Heart right ventricle (tissue), 16 donors: ENCODE data around the gene SOSTDC1. TPM values are rescaled to one million over a fixed set of nuclear protein-coding genes. Genes with fewer than 3 reads are reported as not detected.

Experiments used
- ATAC-seq, 8 donors: fragments of 200-7000 bp; cut with Tn5 transposase; one replicate each; pipeline ENCODE4 v1.9.1; 2020; ENCODE audit warnings: mild to moderate bottlenecking in 8 of 8, moderate library complexity in 8 of 8, moderate number of reproducible peaks in 1 of 8
- DNase-seq, 2 donors: peaks; one replicate each; pipeline ENCODE4 v3.0.0-alpha.2; 2020
- H3K27ac ChIP-seq, 10 donors: fragments of 200-600 bp; sonication (generic) in 2 of 10; one replicate each; pipeline versions ENCODE4 v1.5.0 to v1.8.0; 2020 to 2022; ENCODE audit warnings: mild to moderate bottlenecking in 3 of 10
- H3K27me3 ChIP-seq, 7 donors: fragments of 200-600 bp; one replicate each; pipeline ENCODE4 v1.8.0; 2021 to 2022; ENCODE audit warnings: mild to moderate bottlenecking in 2 of 7
- H3K36me3 ChIP-seq, 9 donors: fragments of 200-600 bp; sonication (generic) in 1 of 9; one replicate each; pipeline versions ENCODE4 v1.5.0 to v1.8.0; 2020 to 2022; ENCODE audit warnings: mild to moderate bottlenecking in 2 of 9
- H3K4me1 ChIP-seq, 9 donors: fragments of 200-600 bp; sonication (generic) in 1 of 9; one replicate each; pipeline versions ENCODE4 v1.5.0 to v1.8.0; 2020 to 2022; ENCODE audit warnings: mild to moderate bottlenecking in 4 of 9
- H3K4me3 ChIP-seq, 10 donors: fragments of 200-600 bp; sonication (generic) in 2 of 10; one replicate each; pipeline versions ENCODE4 v1.5.0 to v1.8.0; 2020 to 2022; ENCODE audit warnings: mild to moderate bottlenecking in 7 of 10, moderate library complexity in 2 of 10
- H3K9me3 ChIP-seq, 11 donors: fragments of 200-600 bp in 10 of 11; sonication (generic) in 2 of 11; one replicate each; pipeline versions ENCODE4 v1.5.0 to v1.8.0; 2013 to 2022; ENCODE audit warnings: mild to moderate bottlenecking in 2 of 11, control low read depth in 1 of 11, moderate library complexity in 1 of 11
- CTCF ChIP-seq, 9 donors: fragments of 200-600 bp; sonication (generic) in 2 of 9; IDR thresholded peaks; one replicate each; pipeline versions ENCODE4 v1.5.0 to v1.8.0; 2021 to 2022; ENCODE audit warnings: antibody characterized with exemption in 9 of 9, mild to moderate bottlenecking in 5 of 9, moderate library complexity in 1 of 9
- WGBS, 2 donors: extraction: QIAGEN DNeasy Blood & Tissue Kit; methylation state at CpG; one replicate each; pipeline ENCODE4 v1.1.7; 2013; ENCODE audit warnings: inconsistent platforms in 1 of 2; 5-methylcytosine and 5-hydroxymethylcytosine counted together
- intact Hi-C, 10 donors: fragments of 100-400 bp; cut with DNase I; formaldehyde crosslinking; loops; one replicate each; pipeline versions ENCODE4 v1.11.1 to v1.14.2; 2022
- polyA plus RNA-seq, 2 donors: library from polyadenylated mRNA; stranded (reverse); fragments of 200-250 nt; gene quantifications; one replicate each; pipeline ENCODE4 v1.2.3, GENCODE V29; 2013
- total RNA-seq, 10 donors: library from RNA; stranded (reverse); fragmentation: NEBNext Ultra II Directional in 3 of 10; extraction: Animal tissue kit (Norgen Biotek cat#: 25700) in 3 of 10; gene quantifications; one replicate each; pipeline versions ENCODE4 v1.2.1 to v1.2.4, GENCODE V29; 2021 to 2023
- donor health status: Arrhythmogenic right ventricular cardiomyopathy.
- donor health status: ischemic (EF 13 %, LVEDD 7.1; RV severe dilation, severe dysfunction).
- donor health status: healthy with polysubstance abuse.
- donor health status: DM: no; HTN: yes; CAD: no.
- donor health status: DM: no; HTN: no; CAD: no.
- donor health status: ischemic (EF 25% LVEDD 6.9; RV normal size, moderate dysfunction).
- donor health status: ischemic (EF 25% LVEDD 5.7; RV mildly dilated, moderate dysfunction).
- donor health status: healthy.
- donor health status: DM: yes; HTN: yes; CAD: no.
- donor health status: Ischemic cardiomyopathy.
- donor health status: ischemic (EF 35%, LVEDD 5.7; RV mildly dilated, moderate dysfunction).
- donor health status: nonischemic (EF 11% LVEDD 7.7; RV severe dilation, severe dysfunction).
- donor health status: DM: yes; HTN: yes; CAD: no.
- donor health status: PGD.
- donor health status: ischemic (EF 29% LVEDD 5.4; RV normal size, mild dysfunction).
- donor health status: nonischemic (EF 23%, LVEDD 6.1; RV moderate dilation, normal function).

SOSTDC1 gene
- total and polyA plus RNA-seq, 12 donors, result 0.15 to 2.1 (median 0.22) TPM; not detected in 5

GRCh38 chr7:16422917-16423316, 42.6 kb downstream of the SOSTDC1 start:
- H3K9me3 ChIP-seq, result no peaks in the 10 kb centered on the region
- H3K4me1 ChIP-seq, result peaks cover 0 to 25% (median 17%) of the 10 kb centered on the region in 9 donors
- no peaks in the 10 kb centered on the region for H3K27me3 ChIP-seq
- no peaks in the 10 kb centered on the region for H3K36me3 ChIP-seq
- DNase-seq (no peak), ATAC-seq (no peak)
- intact Hi-C loops, result loop anchor here in 5 of 10 donors (5.0 to 10.0 kb wide), 5 partner anchors 134 to 872 kb away; partner anchors contain the start of gene AHR (in 1 of the 5)
- H3K4me3 ChIP-seq, result no peak overlapping the region
- no peak overlapping the region for H3K27ac ChIP-seq
- TF ChIP-seq CTCF (IDR thresholded peaks at IDR 0.05), result no peak
- WGBS, 2 donors, result 92 to 96% methylated on average over 3 of the region's 3 CpGs

- intact Hi-C loops, result loop anchor here in 5 of 10 donors (5.0 to 10.0 kb wide), 5 partner anchors 135 to 873 kb away; partner anchors contain the start of gene AHR (in 1 of the 5)
- Histone ChIP-seq H3K4me3 (peak overlapping the region in 4 of 10 donors; percentile 73 to 82 (median 75)), H3K9me3 (no peaks in the 10 kb centered on the region), H3K36me3 (no peaks in the 10 kb centered on the region), H3K27ac (peak overlapping the region; percentile 96 to 99 (median 98)), H3K27me3 (no peaks in the 10 kb centered on the region), H3K4me1 (peaks cover 0 to 31% (median 17%) of the 10 kb centered on the region in 9 donors)
- WGBS, 2 donors, result 55 to 68% methylated on average over 1 of the region's 1 CpG
- ATAC-seq (no peak), DNase-seq (no peak)
- TF ChIP-seq CTCF (IDR thresholded peaks at IDR 0.05), result no peak
These were observed 43.5 kb downstream of the SOSTDC1 start for GRCh38 chr7:16422103-16422435.

- H3K9me3 ChIP-seq, result no peaks in the 10 kb centered on the region
- no peak for TF ChIP-seq CTCF (IDR thresholded peaks at IDR 0.05)
- intact Hi-C loops, result loop anchor here in 5 of 10 donors (5.0 to 10.0 kb wide), 5 partner anchors 136 to 873 kb away; partner anchors contain the start of gene AHR (in 1 of the 5)
- peaks cover 0 to 31% (median 17%) of the 10 kb centered on the region in 9 donors for H3K4me1 ChIP-seq
- WGBS, 2 donors, result 6 to 7% methylated on average over 50 of the region's 50 CpGs
- peak within 1 kb of the TSS; percentile 51 to 82 (median 73) for H3K4me3 ChIP-seq
- DNase-seq, result peak; percentile 21 to 56
- no peaks in the 10 kb centered on the region for H3K36me3 ChIP-seq
- no peaks in the 10 kb centered on the region for H3K27me3 ChIP-seq
- ATAC-seq, result peak; percentile 33 to 73 (median 59)
- H3K27ac ChIP-seq, result peak within 1 kb of the TSS; percentile 96 to 99 (median 98)
These were observed 44.0 kb downstream of the SOSTDC1 start, which contains the start of gene CRPPA for GRCh38 chr7:16421333-16422102. Gene CRPPA (minus strand): TSS chr7:16421538. CDS start chr7:16421322, 216 bp downstream.

- H3K27ac ChIP-seq, result peak overlapping the region; percentile 96 to 99 (median 98)
- peak; percentile 90 to 97 (median 96) for ATAC-seq
- peak; percentile 88 to 90 for DNase-seq
- intact Hi-C loops, result loop anchor here in 5 of 10 donors (5.0 to 10.0 kb wide), 5 partner anchors 137 to 874 kb away; partner anchors contain the start of gene AHR (in 1 of the 5)
- H3K4me3 ChIP-seq, result peak overlapping the region; percentile 51 to 82 (median 73)
- H3K9me3 ChIP-seq, result no peaks in the 10 kb centered on the region
- peaks cover 0 to 31% (median 17%) of the 10 kb centered on the region in 9 donors for H3K4me1 ChIP-seq
- 0 to 1% methylated on average over 45 to 56 of the region's 56 CpGs for WGBS, 2 donors
- no peaks in the 10 kb centered on the region for H3K36me3 ChIP-seq
- H3K27me3 ChIP-seq, result no peaks in the 10 kb centered on the region
- TF ChIP-seq CTCF (IDR thresholded peaks at IDR 0.05), result peak in 6 of 9 donors; percentile 9 to 46 (median 36)
These were observed 44.7 kb downstream of the SOSTDC1 start for GRCh38 chr7:16420649-16421332.
